Measurements from ENCODE around the gene KCNIP3.

- no peak for TF ChIP-seq CTCF (IDR thresholded peaks at IDR 0.05; ENCODE audit: low read depth, low read length)
- no peak for TF ChIP-seq EZH2phosphoT487 (IDR thresholded peaks at IDR 0.05; ENCODE audit: low read depth)
Observed at GRCh38 chr2:95271381-95271971, 25.7 kb upstream of the KCNIP3 start.
